CD4-positive, alpha-beta T cell treated with Interleukin-2 at 100 ng/mL for 4 hours (primary cell): ENCODE measurements around the gene ANKS1A.
"Not testable (repeated sequence)": the region's sequence is repeated elsewhere in the genome, so short reads cannot be mapped to it uniquely, and the experiment has no call there.

Experiments
- DNase-seq: peaks from one replicate; pipeline ENCODE4 v3.0.0-alpha.2; 2020; ENCODE audit warnings: low spot score

The ANKS1A gene

DNA sequence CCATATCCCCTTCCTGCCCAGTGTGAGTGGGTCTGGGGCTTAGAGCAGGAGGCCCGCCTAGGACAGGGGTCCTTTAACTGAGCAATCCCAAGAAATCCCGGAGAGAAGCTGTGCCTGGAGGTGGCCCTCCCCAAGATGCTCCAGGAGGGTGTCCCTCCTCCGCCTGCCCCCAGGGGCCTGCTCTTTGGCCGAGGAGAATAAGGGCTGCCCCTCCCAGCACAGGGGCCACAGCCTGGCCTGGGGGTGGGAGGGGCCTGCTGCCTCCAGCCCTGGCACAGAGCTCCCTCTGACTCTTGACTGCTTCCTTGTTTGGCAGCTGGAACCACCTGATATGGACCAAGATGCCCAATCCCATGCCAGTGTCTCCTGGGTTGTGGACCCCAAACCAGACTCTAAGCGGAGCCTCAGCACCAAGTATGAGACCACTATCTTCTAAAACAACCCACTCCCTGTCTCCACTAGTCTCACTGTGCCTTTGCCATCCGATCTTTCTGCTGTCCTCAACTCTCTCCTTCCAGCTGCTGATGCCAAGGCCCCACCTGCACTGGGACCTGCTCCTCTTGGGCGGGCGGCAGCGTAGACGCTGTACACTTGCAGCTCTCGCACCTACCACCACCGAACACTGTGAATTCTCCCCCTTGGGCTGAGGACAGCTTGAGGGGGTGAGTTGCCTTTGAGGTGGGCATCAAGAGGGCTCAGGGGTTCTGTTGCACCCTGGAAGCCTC lies 197.7 kb downstream of the ANKS1A start:
- DNase-seq: no peak

DNA sequence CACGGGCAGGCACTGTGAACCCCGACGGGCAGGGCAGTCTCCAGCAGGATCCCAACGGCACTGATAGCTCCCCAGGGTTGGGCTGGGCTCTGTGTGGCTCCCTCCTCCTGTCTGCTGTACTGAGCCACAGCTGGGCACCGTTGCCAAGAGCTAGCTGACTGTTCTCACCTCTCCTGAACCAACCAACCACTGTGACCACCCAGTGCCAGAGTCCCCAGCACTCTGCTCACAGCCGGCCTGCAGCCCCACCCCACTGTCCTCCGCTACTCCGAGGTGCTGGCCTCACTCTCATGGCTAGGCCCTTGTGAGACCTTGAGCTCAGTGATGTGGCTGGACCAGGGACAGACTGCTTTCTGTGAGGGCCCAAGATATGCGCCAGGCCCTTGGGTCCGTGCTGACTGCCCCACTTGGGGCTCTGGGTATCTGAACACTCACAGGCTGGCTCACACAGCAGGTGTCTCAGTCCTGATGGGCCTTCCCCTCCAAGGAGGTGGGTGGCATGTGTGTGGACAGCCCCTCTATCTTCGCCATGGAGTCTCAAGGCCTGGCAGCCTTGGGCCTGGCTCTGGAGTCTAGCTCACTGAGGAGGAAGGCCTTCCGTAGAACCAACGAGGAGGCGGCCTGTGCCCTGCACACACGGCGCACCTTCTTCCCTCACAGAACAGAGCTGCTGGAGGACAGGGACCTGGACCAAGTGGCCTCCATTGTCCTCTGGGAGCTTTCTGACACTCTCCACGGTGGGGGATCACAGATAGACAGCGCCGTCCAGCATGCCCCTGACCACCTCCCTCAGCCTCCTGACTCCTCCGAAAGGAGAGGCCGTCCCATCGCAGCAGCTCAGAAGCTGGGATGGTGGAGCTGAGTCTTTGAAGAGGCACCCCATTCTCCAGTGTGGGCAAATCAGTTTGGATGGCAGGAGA lies 198.6 kb downstream of the ANKS1A start:
- DNase-seq: no peak

DNA sequence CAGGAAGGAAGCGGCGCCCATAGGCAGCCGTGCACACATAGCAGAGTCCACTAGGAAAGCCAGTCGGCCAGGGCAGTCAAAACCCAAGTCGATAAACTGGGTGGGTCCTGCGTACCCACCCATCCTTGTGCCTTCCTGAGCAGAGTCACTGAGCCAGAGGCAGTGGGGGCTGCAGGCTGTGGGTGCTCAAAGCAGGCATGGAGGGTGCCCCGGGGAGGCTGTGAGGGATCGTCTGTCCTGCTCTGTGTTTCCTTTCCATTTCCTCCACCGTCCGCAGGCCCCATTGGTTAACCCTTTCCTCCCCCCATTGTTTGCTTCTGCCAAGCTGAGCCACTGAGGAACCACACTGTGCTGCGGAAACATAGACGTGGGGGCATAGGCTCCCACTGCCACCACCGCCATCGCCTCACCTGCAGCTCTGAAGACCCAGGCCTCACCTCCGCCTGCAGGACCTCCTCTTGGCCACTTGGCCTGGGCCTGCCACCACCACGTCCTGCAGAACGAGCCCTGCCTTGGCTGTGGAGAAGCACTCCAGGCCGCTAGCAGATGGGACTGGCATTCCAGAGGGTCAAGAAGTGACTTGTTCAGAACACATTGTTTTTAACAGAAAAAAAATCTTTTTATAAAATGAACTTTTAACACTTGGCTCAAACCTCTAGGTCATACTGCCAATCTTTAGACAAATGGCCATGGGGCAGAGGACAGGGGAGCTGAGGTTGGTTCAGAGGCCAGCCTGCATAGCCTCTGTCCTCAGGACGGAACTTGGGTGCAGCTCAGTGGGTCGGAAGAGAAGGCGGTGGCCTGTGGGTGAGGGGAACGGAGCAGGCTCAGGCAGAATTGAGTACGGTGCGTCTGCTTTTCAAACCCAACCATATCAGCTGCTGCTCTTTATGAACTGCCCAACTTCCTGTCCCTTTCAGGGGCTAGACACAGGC lies 199.5 kb downstream of the ANKS1A start:
- DNase-seq: no peak

DNA sequence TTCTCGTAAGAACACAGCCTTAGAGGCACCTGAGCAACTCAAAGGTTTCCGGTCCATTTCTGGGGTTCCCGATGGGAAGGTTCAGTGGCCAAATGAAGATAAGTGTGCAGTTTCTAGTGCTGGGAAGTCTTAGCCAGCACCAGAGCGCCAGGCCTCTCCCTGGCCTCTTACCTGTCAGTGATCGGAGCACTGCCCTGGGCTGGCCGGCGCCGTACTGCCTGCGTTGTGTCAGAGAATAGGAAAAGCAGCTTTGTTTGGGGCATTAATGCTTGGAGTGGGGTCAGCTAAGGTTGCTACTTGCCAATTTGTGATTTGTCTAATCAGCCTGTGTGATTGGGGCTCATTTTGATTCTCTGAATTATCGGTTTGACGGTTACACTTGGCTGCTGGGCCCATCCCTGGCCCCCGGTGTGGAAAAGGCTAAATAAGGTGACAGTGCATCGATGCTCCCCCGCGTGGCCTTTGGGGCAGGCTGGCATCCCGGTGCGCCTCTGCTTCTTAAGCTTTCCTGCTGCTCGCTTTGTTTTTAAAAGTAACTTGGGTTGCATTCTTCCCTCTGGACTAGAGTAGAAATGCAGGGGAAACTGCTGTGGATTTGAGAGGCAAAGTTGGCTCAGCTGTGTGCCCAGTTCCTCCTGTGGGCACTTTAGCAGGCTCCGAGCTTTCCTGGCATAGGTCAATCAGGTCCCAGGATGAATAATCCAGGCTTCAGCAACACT lies 200.3 kb downstream of the ANKS1A start:
- DNase-seq: no peak

DNA sequence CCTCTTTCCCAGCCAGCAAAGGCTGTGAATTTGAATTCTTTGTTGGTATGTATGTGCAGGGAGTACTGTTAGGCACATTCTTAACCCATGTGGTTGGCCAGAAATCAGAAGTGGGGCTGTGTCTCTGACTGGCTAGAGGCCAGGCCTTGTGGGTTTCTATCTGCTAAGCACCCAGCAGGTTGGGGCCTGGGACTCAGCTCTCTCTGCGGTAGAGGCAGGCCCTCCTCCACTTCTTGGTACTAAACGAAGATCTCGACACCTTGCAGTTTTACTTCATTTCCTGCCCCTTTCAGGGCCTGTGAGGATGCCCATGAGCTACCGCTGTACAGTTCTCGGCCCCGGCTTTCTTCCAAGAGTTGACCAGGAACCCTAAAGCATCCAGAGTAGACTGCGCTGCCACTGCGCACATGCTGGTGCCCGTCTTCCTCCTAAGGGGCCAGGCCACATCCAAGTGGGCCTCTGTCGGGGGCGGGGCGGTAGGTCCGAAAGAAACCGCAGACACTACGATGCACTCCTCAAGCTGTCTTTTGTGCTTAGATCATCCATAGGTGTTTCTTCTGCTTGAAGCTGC lies 201.0 kb downstream of the ANKS1A start:
- DNase-seq: no peak

DNA sequence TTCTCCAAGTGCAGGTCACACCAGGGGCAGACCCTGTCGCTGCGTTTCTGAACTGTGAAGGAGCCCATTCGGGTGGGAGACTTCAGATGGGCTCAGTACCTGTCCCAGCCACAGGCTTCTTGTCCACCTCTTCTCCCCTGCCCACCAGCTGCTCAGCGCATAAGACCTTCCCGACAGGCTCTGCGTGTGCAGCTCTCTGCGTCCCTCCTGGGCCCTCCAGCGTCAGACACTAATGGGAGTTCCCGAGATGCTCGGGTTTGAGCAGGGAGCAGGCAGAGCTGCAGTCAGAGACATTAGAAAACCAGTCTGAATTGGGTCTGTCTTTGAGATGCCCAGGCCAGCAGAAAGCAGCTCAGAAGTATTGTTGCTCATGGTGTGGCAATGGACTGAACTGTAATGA lies 201.7 kb downstream of the ANKS1A start:
- no peak for DNase-seq

DNA sequence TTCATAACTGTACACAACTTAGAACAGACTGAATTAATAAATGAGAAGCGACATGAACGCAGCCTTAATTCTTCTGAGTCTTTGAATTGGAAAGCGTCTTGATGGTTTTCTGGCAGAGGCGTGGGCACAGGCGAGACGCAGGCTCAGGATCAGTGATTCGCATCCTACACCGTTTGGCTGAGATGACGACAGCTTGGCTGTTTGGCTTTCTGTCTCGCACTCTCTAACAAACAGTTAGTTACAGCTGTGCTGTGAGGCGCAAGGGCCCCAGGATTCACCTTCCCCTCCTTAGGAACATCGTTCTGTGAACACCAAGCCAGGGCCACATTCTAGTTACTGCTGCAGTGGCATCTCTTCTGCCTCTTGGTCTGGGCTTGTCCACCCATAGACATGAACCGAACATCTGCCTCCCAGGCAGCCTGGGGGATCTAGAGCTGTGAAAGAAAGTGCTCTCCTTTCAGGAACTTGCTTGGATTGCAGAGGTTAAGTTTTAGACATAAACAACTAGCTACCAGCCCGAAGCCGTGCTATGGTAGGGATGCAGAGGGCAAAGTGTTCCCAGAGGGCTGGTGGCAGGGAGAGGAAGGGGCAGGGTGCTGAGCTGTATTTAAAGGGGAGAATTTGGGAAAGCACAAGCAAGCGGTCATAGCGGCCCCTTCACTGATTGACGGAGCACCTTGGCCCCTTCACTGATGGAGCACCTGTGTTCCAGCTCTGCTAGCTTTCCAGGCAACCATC lies 202.5 kb downstream of the ANKS1A start:
- DNase-seq: no peak

DNA sequence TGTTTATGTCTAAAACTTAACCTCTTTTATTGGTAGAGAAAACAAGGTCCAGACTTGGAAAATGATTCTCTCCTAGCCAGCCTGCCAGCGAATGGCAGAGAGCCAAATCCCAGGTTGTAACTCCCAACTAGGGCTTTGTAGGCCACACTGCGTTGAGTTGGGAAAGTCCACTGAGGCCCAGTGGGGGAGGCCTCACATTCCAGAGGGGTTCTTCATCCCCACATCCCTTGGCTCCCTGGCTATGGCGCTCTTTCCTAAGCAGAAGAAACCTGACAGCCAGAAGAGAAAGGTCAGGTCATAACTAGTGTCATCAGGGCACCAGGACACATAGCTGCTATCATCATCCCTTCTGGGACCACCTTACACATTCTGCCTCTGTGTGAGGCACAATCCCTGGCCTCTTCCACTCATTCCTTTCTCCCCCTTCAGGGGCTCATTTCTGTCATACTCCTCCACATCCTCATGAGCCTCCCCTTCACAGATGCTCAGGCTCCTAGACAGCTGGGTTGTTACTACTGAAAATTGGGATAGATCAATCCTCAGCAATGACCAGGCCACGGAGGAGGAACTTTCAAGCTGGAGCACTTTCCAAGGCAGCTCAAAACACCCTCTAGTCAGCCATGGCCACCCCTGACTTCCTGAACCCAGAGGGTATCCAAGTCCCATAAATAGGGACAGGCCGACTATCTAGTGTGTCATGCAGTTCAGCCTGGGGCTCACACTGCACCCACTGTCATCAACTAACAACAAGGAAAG lies 203.5 kb downstream of the ANKS1A start:
- no peak for DNase-seq

DNA sequence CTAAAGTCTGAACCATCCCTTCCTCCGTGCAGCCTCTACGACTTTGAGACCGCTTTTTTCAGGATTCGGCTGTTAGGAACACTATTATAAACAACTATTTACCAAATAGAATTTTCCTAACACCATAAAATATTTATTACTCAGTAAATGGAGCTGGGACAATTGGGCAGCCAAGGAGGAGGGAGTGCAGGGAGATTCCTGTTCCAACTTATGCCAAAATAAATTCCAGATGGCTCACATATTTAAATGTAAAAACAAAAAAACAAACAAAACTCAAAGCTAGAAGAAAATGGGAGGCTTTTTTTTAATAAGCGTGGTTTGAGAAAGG lies 204.0 kb downstream of the ANKS1A start:
- DNase-seq: no peak

DNA sequence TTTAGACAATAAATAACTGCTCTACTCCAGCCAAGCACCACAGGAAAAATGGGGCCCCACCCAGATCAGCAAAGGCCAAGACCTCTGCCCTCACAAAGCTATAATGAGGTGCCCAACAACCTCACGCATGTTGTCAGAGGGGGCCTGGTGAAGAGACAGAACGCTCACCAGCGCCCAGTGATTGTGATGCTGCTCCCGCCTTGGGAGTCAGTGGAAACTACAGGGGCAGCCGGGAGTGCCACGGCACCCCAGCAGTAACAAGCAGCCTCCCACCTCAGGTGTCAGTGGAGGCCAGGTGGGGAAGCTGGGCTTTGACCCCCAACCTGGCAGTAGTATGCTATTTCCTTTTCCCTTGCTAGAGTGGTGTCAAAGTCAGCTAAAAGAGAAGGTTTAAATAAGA lies 204.7 kb downstream of the ANKS1A start:
- no peak for DNase-seq

DNA sequence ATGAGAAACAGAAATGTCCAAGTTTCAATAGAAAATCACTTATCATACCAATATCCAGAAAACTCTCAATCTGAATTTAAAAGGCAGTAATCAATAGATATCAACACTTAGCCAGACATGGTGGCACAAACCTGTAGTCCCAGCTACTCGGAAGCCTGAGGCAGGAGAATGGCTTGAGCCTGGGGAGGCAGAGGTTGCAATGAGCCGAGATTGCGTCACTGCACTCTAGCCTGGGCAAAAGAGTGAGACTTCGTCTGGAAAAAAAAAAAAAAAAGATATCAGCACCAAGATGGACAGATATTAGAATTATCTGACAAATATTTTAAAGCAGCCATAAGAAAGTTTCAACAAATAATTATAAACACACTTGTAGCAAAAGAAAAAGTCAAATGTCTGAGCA lies 205.1 kb downstream of the ANKS1A start:
- DNase-seq: no peak

DNA sequence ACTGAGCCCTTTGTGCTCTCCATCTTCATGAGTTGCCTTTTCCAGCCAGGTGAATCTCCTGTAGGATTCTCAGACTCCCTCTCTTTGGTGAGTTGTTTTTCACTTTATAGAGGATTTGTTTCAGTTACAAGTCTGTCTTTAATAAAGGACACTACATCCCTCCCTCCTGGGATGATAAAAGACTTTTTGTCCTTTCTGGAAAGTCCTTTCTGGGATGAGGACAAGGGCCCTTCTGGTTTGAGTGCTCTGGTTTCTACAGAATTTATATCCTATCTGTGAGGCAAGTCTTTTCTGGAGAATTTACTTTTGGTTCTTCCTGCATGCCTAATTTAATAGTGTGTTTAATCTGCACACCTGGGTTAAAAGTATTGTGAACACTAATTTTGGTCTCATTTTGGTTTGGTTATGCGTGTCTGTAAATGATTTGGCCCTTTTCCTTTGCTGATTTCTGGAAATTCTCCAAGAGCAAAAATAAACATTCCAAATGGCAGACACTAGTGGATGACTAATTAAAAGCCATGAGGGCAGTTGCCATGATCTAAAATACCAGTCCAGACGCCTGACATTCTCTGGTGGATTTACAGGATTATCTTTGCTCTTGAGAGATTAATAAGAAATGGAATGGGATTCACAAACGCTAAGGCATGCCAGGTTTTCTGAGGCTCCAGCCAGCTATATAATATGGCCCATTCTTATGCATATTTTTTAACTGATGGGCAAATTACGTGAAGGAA lies 207.2 kb downstream of the ANKS1A start:
- no peak for DNase-seq

DNA sequence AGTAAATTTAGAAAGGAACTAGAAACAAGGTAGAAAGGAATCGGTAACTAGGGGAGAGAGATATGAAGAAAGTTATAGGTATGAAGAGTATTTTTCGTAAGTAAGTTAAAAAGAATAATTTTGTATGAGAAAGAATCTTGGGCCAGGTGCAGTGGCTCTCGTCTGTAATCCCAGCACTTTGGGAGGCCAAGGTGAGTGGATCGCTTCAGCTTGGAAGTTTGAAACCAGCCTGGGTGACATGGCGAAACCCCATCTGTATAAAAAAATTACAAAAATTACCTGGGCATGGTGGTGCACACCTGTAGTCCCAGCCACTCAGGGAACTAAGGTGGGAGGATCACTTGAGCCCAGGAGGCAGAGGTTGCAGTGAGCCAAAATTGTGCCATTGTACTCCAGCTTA lies 210.1 kb downstream of the ANKS1A start:
- DNase-seq: no peak

DNA sequence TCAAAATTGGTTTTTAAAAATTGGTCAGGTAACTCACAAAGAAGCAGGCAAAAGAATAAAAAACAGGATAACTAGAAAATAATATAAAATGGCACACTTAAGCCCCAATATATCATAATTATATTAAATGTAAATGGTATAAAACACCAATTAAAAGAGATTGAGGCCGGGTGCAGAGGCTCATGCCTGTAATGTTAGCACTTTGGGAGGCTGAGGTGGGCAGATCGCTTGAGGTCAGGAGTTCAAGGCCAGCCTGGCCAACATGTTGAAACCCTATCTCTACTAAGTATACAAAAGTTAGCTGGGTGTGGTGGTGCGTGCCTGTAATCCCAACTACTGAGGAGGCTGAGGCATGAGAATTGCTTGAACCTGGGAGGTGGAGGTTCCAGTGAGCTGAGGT lies 216.0 kb downstream of the ANKS1A start:
- DNase-seq: no peak

DNA sequence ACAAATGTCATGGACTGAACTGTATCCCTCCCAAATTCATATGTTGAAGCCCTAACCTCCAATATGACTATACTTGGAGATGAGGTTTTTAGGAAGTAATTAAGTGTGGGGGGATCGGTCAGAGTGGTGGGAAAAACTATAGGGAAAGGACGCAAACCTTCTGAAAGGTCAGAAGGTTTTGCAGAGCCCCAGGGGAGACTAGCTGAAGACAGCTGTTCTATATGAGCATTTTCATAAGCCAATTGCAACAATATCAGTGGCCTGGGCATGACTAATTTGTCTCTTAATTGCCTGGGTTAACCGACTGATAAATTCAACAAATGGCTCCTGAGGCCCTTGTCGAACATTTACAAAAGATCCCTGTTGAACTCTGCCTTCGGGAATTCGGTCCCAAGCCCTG lies 217.0 kb downstream of the ANKS1A start:
- DNase-seq: not testable (repeated sequence)

DNA sequence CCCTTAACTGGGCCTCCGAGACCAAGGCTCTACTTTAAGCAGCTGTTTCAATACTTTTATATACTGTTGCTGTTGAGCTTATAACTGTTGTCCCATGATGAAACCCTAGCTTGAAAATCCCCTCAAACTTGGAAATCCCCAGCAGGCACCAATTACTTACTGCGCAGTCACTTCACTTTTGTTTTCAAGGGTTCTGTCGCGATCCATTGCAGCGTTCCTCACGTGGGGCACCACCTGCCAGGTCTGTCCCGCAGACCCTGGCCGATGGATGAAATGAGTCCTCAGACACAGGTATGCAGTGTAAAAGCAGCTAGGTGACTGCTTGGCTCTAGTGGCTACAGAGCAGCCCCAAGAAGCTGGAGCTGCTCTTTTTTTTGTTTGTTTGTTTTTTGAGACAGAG lies 218.2 kb downstream of the ANKS1A start:
- not testable (repeated sequence) for DNase-seq

DNA sequence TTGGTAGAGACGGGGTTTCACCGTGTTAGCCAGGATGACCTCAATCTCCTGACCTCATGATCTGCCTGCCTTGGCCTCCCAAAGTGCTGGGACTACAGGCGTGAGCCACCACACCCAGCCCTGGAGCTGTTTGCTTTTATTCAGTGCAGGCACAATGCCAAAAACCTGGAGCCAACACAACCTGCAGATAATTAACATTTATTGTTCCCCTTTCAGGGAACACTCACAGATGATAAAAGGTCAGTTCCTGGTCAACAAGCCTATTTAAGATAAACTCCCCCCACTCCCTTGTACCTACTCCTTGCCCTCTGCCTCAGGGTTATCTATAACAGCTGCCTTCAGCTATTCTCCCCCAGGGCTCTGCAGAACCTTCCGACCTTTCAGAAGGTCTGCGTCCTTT lies 218.7 kb downstream of the ANKS1A start:
- not testable (repeated sequence) for DNase-seq

DNA sequence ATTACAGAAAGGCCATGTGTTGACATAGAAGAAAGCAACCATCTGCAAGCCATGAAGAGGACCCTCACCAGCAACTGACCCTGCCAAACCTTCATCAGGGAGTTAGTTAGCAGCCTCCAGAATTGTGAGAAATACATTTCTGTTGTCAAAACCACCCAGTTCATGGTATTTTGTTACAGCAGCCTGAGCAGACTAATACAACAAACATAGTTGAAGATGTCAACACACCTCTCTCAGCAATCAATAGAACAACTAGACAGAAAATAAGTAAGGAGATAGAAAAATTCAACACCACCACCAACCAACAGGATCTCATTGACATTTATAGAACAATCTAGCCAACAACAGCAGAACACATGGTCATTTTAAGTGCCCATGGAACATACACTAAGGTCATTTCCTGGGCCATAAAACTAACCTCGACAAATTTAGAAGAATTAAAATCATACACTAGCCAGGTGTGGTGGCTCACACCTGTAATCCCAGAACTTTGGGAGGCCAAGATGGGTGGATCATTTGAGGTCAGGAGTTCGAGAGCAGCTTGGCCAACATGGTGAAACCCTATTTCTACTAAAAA lies 219.3 kb downstream of the ANKS1A start:
- no peak for DNase-seq

DNA sequence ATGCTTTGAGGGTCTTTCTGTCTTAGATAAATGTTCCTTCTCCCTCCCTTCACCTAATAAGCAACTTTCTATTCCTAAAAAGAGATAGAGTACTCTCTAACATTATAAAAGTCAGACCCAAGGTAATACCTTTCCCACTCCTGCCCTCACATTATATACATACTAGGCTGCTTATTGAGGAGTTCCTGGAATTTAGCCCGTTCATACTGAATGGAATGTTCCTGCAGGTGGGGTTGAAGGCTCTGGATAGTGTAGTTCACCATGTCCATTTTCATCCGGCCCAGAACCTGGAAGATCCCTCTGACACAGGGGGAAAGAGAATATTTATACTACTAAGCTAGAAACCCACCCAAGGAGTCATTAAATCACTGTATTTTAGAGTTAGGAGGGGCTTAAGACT lies 231.7 kb downstream of the ANKS1A start:
- no peak for DNase-seq
